ENCODE data around the gene POMT1.

GRCh38 chr9:131505012-131505411 lies 2.3 kb downstream of the POMT1 start:
- TF ChIP-seq CTCF (conservative IDR thresholded peaks at IDR 0.05; ENCODE audit: low read length) (no peak), EZH2phosphoT487 (IDR thresholded peaks at IDR 0.05; ENCODE audit: borderline replicate concordance, low read depth, low read length) (no peak)
